ENCODE results near the gene CSNK1G2.

Gene CSNK1G2

DNA sequence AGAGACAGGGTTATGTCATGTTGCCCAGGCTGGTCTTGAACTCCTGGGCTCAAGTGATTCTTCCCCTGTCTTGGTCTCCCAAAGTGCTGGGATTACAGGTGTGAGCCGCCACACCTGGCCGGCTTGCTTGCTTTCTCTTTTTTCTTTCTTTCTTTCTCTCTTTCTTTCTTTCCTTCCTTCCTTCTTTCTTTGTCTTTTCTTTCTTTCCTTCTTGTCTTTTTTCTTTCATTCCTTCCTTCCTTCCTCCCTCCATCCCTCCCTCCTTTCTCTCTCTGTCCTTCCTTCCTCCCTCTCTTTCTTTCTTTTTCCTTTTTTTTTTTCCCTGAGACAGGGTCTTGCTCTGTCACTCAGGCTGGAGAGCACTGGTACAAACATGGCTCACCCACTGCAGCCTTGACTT is 81.3 kb downstream of the CSNK1G2 start:
- no peaks in the 10 kb centered on the region for H3K27me3 Mint-ChIP-seq
- H3K36me3 Mint-ChIP-seq, result no peaks in the 10 kb centered on the region
- no peak for ATAC-seq
- no peak overlapping the region for H3K4me3 Mint-ChIP-seq
- H3K27ac Mint-ChIP-seq, result no peak overlapping the region
- H3K4me1 Mint-ChIP-seq, result peaks cover 7% of the 10 kb centered on the region
- H3K9me3 Mint-ChIP-seq, result no peaks in the 10 kb centered on the region

DNA sequence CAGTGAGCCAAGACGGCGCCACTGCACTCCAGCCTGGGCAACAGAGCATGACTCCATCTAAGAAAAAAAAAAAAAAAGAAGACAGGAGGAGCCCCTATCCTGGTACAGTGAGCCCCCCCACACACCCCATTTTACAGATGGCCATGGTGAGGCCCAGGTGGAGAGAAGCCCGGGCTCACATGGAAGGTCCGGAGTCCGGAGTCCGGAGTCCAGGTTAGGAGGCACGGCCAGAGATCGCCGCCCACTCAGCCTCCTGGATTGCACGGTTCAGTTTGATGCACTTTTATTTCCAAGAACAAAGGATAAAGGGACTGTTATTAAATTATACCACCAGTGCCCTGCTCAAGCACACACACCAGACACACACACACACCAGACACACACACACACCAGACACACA is 85.8 kb downstream of the CSNK1G2 start:
- H3K4me1 Mint-ChIP-seq, result peaks cover 1% of the 10 kb centered on the region
- no peaks in the 10 kb centered on the region for H3K9me3 Mint-ChIP-seq
- H3K4me3 Mint-ChIP-seq, result no peak overlapping the region
- H3K27ac Mint-ChIP-seq, result no peak overlapping the region
- no peaks in the 10 kb centered on the region for H3K27me3 Mint-ChIP-seq
- ATAC-seq, result no peak
- H3K36me3 Mint-ChIP-seq, result no peaks in the 10 kb centered on the region

DNA sequence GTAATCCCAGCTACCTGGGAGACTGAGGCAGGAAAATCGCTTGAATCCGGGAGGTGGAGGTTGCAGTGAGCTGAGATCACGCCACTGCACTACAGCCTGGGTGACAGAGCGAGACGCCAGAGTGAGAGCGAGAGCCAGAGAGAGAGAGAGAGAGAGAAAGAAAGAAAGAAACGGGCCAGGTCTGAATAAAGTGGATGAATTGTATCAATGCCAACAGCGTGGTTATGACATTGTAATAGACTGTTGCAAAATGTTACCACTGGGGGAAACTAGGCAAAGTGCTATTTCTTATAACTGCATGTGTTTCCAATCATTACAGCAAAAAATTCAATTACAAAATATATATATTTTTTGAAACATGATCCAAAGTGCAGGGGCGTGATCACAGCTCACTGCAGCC is 86.4 kb downstream of the CSNK1G2 start:
- no peak for ATAC-seq

More for the DNA sequence above, 86.4 kb downstream of the CSNK1G2 start:
- no peaks in the 10 kb centered on the region for H3K36me3 Mint-ChIP-seq
- peaks cover 7% of the 10 kb centered on the region for H3K4me1 Mint-ChIP-seq
- H3K27ac Mint-ChIP-seq, result no peak overlapping the region
- no peak overlapping the region for H3K4me3 Mint-ChIP-seq
- no peaks in the 10 kb centered on the region for H3K9me3 Mint-ChIP-seq
- no peaks in the 10 kb centered on the region for H3K27me3 Mint-ChIP-seq

Measured in stimulated activated memory B cell treated with anti-CD40 and anti-IgM and Interleukin-4, amounts not matched to agents 10 μg/mL and 1 μg/mL and 100 μg/mL, for 72 hours (primary cell).